Mesendoderm (in vitro differentiated cells): ENCODE measurements around the gene TNFRSF8.

Source experiments
- DNase-seq: peaks from one replicate; pipeline ENCODE4 v3.0.0; 2013
- H2AK5ac ChIP-seq: 2 replicates; pipeline ENCODE4 v1.6.1; 2013; ENCODE audit warnings: low read length, inconsistent platforms
- H2BK120ac ChIP-seq: 2 replicates; pipeline ENCODE4 v1.6.1; 2013; ENCODE audit warnings: low read depth, mild to moderate bottlenecking, low read length, moderate library complexity, mixed read lengths
- H2BK15ac ChIP-seq: replicated peaks from 2 replicates; pipeline ENCODE4 v1.6.1; 2013; ENCODE audit warnings: low read depth, mild to moderate bottlenecking, moderate library complexity
- H2BK5ac ChIP-seq: 2 replicates; pipeline ENCODE4 v1.6.1; 2013; ENCODE audit warnings: low read length, inconsistent platforms
- H3K18ac ChIP-seq: 2 replicates; pipeline ENCODE4 v1.6.1; 2013; ENCODE audit warnings: mild to moderate bottlenecking, low read length, mixed read lengths
- H3K23ac ChIP-seq: one replicate; pipeline ENCODE4 v1.6.1; 2013; ENCODE audit warnings: low read length
- H3K27ac ChIP-seq: 2 replicates; pipeline ENCODE4 v1.5.1; 2013; ENCODE audit warnings: low read depth, mild to moderate bottlenecking, inconsistent platforms, low read length, moderate library complexity
- H3K27me3 ChIP-seq: 2 replicates; pipeline ENCODE4 v1.6.1; 2013; ENCODE audit warnings: low read length, control low read depth, mild to moderate bottlenecking, inconsistent platforms; ENCODE audit not compliant: insufficient read depth, poor library complexity
- H3K36me3 ChIP-seq: 2 replicates; pipeline ENCODE4 v1.6.1; 2013; ENCODE audit warnings: low read length, inconsistent platforms; ENCODE audit not compliant: control insufficient read depth, insufficient read depth
- H3K4ac ChIP-seq: one replicate; pipeline ENCODE4 v1.6.1; 2013; ENCODE audit warnings: low read depth, mild to moderate bottlenecking, low read length, moderate library complexity
- H3K4me1 ChIP-seq: 2 replicates; pipeline ENCODE4 v1.6.1; 2013; ENCODE audit warnings: low read depth, low read length, inconsistent platforms; ENCODE audit not compliant: control insufficient read depth
- H3K4me2 ChIP-seq: 2 replicates; pipeline ENCODE4 v1.6.1; 2013; ENCODE audit warnings: low read length
- H3K4me3 ChIP-seq: 2 replicates; pipeline ENCODE4 v1.5.1; 2013; ENCODE audit warnings: mild to moderate bottlenecking, low read length
- H3K56ac ChIP-seq: one replicate; pipeline ENCODE4 v1.6.1; 2013; ENCODE audit warnings: low read length
- H3K79me1 ChIP-seq: 2 replicates; pipeline ENCODE4 v1.6.1; 2013; ENCODE audit warnings: low read length, inconsistent platforms
- H3K79me2 ChIP-seq: 2 replicates; pipeline ENCODE4 v1.6.1; 2013; ENCODE audit warnings: mild to moderate bottlenecking, low read length; ENCODE audit not compliant: control insufficient read depth, insufficient read depth
- H3K9ac ChIP-seq: 2 replicates; pipeline ENCODE4 v1.6.1; 2013; ENCODE audit warnings: low read length, inconsistent platforms
- H4K5ac ChIP-seq: one replicate; pipeline ENCODE4 v1.6.1; 2013; ENCODE audit warnings: low read length
- H4K8ac ChIP-seq: one replicate; pipeline ENCODE4 v1.6.1; 2013; ENCODE audit warnings: low read depth, mild to moderate bottlenecking, control low read depth, low read length, moderate library complexity
- WGBS: extraction: QIAGEN DNeasy Blood & Tissue Kit; methylation state at CpG from one replicate; pipeline ENCODE4 v1.1.7; 2013; ENCODE audit warnings: low lambda C conversion rate, missing lambda C conversion rate; ENCODE audit not compliant: insufficient coverage; ENCODE audit errors: extremely low coverage; 5-methylcytosine and 5-hydroxymethylcytosine counted together

TNFRSF8 gene

GRCh38 chr1:12155328-12155727 lies 92.2 kb downstream of the TNFRSF8 start:
- no peak overlapping the region for H3K9ac ChIP-seq
- H2AK5ac ChIP-seq, result no peak overlapping the region
- H3K18ac ChIP-seq, result no peak overlapping the region
- no peak overlapping the region for H2BK5ac ChIP-seq
- H3K27ac ChIP-seq, result no peak overlapping the region
- no peaks in the 10 kb centered on the region for H3K36me3 ChIP-seq
- no peak for DNase-seq
- H2BK15ac ChIP-seq, result no peak overlapping the region
- H3K4ac ChIP-seq, result no peak overlapping the region
- H2BK120ac ChIP-seq, result no peak overlapping the region
- no peaks in the 10 kb centered on the region for H3K79me1 ChIP-seq
- WGBS, result no CpG with 5 or more reads among the region's 2 CpGs
- no peak overlapping the region for H4K5ac ChIP-seq
- no peak overlapping the region for H3K23ac ChIP-seq
- H3K4me2 ChIP-seq, result no peak overlapping the region
- no peak overlapping the region for H3K56ac ChIP-seq
- no peak overlapping the region for H4K8ac ChIP-seq
- H3K79me2 ChIP-seq, result no peaks in the 10 kb centered on the region
- H3K4me1 ChIP-seq, result peaks cover 4% of the 10 kb centered on the region
- no peaks in the 10 kb centered on the region for H3K27me3 ChIP-seq
- no peak overlapping the region for H3K4me3 ChIP-seq

GRCh38 chr1:12157366-12158231 lies 94.5 kb downstream of the TNFRSF8 start:
- Histone ChIP-seq H3K4ac (peak overlapping the region; percentile 36), H4K5ac (no peak overlapping the region), H3K36me3 (no peaks in the 10 kb centered on the region), H3K18ac (no peak overlapping the region), H3K56ac (peak overlapping the region; percentile 60), H2AK5ac (no peak overlapping the region), H3K23ac (no peak overlapping the region), H2BK120ac (no peak overlapping the region), H3K4me1 (peaks cover 10% of the 10 kb centered on the region), H2BK5ac (no peak overlapping the region), H4K8ac (no peak overlapping the region), H3K79me2 (no peaks in the 10 kb centered on the region), H3K4me2 (no peak overlapping the region), H3K27me3 (no peaks in the 10 kb centered on the region), H3K79me1 (no peaks in the 10 kb centered on the region), H3K4me3 (no peak overlapping the region), H2BK15ac (no peak overlapping the region), H3K27ac (no peak overlapping the region), H3K9ac (no peak overlapping the region)
- no peak for DNase-seq
- no CpG with 5 or more reads among the region's 10 CpGs for WGBS

GRCh38 chr1:12158357-12159092 lies 95.4 kb downstream of the TNFRSF8 start:
- Histone ChIP-seq H4K8ac (no peak overlapping the region), H3K4me2 (no peak overlapping the region), H3K9ac (no peak overlapping the region), H3K4ac (peak overlapping the region; percentile 36), H3K4me3 (no peak overlapping the region), H3K4me1 (peaks cover 10% of the 10 kb centered on the region), H3K27ac (no peak overlapping the region), H3K23ac (peak overlapping the region; percentile 30), H3K36me3 (no peaks in the 10 kb centered on the region), H3K56ac (peak overlapping the region; percentile 60), H2BK15ac (no peak overlapping the region), H4K5ac (no peak overlapping the region), H2BK120ac (no peak overlapping the region), H3K79me2 (no peaks in the 10 kb centered on the region), H3K27me3 (no peaks in the 10 kb centered on the region), H2AK5ac (no peak overlapping the region), H3K79me1 (no peaks in the 10 kb centered on the region), H3K18ac (no peak overlapping the region), H2BK5ac (no peak overlapping the region)
- WGBS, result 100% methylated on average over 1 of the region's 22 CpGs
- DNase-seq, result no peak

GRCh38 chr1:12159816-12160215 lies 96.7 kb downstream of the TNFRSF8 start:
- Histone ChIP-seq H3K79me2 (no peaks in the 10 kb centered on the region), H3K4ac (no peak overlapping the region), H3K79me1 (no peaks in the 10 kb centered on the region), H3K4me2 (no peak overlapping the region), H3K4me1 (peaks cover 10% of the 10 kb centered on the region), H2BK120ac (no peak overlapping the region), H2BK5ac (no peak overlapping the region), H2BK15ac (no peak overlapping the region), H3K23ac (no peak overlapping the region), H3K36me3 (no peaks in the 10 kb centered on the region), H3K56ac (no peak overlapping the region), H3K9ac (no peak overlapping the region), H4K8ac (no peak overlapping the region), H3K18ac (no peak overlapping the region), H3K4me3 (no peak overlapping the region), H4K5ac (no peak overlapping the region), H3K27ac (no peak overlapping the region), H3K27me3 (no peaks in the 10 kb centered on the region), H2AK5ac (no peak overlapping the region)
- peak; percentile 74 for DNase-seq
- WGBS, result no CpG with 5 or more reads among the region's 7 CpGs

- no peak overlapping the region for H3K4me3 ChIP-seq
- no peak overlapping the region for H3K4me2 ChIP-seq
- no peak overlapping the region for H3K23ac ChIP-seq
- H4K5ac ChIP-seq, result no peak overlapping the region
- no CpG with 5 or more reads among the region's 2 CpGs for WGBS
- no peak overlapping the region for H4K8ac ChIP-seq
- no peaks in the 10 kb centered on the region for H3K36me3 ChIP-seq
- H3K18ac ChIP-seq, result no peak overlapping the region
- H3K4me1 ChIP-seq, result peaks cover 10% of the 10 kb centered on the region
- no peak overlapping the region for H3K9ac ChIP-seq
- H3K27ac ChIP-seq, result no peak overlapping the region
- H2AK5ac ChIP-seq, result peak overlapping the region; percentile 18
- no peaks in the 10 kb centered on the region for H3K79me1 ChIP-seq
- no peaks in the 10 kb centered on the region for H3K79me2 ChIP-seq
- no peak overlapping the region for H2BK120ac ChIP-seq
- peak overlapping the region; percentile 8 for H3K4ac ChIP-seq
- H3K27me3 ChIP-seq, result no peaks in the 10 kb centered on the region
- H3K56ac ChIP-seq, result peak overlapping the region; percentile 60
- DNase-seq, result no peak
- no peak overlapping the region for H2BK15ac ChIP-seq
- no peak overlapping the region for H2BK5ac ChIP-seq
Observed at GRCh38 chr1:12161324-12161661, 98.2 kb downstream of the TNFRSF8 start.
